ENCODE data around the gene DCDC2B. TPM values are rescaled to one million over a fixed set of nuclear protein-coding genes. Genes with fewer than 3 reads are reported as not detected.
A peak's percentile ranks its signal among the peaks of the same experiment; 100 is the strongest.

DCDC2B gene
- total RNA-seq, 2 experiments from 2014 or later, result 0.17 to 0.22 TPM

GRCh38 chr1:32182060-32182459 is 26.8 kb upstream of the DCDC2B start:
- peaks cover 44% of the 10 kb centered on the region for H3K36me3 Mint-ChIP-seq
- H3K9me3 Mint-ChIP-seq, result no peaks in the 10 kb centered on the region
- POLR2A ChIA-PET, result interaction anchor here (0.6 to 4.1 kb wide), 5 partner anchors 11 to 63 kb away, joined by 3 to 37 read pairs (median 5); partner anchors contain the start of gene CCDC28B
- H3K4me1 Mint-ChIP-seq, result peaks cover 41% of the 10 kb centered on the region
- DNase-seq, result no peak
- H3K27ac Mint-ChIP-seq, result no peak overlapping the region
- ATAC-seq (ENCODE audit: low read depth), result no peak
- no peaks in the 10 kb centered on the region for H3K27me3 Mint-ChIP-seq
- peak overlapping the region; percentile 92 for H3K4me3 Mint-ChIP-seq

GRCh38 chr1:32184650-32185049 is 24.2 kb upstream of the DCDC2B start:
- ATAC-seq (ENCODE audit: low read depth), result no peak
- Mint-ChIP-seq H3K9me3 (no peaks in the 10 kb centered on the region), H3K27me3 (no peaks in the 10 kb centered on the region), H3K4me1 (peaks cover 47% of the 10 kb centered on the region), H3K36me3 (peaks cover 53% of the 10 kb centered on the region), H3K27ac (peak overlapping the region; percentile 61), H3K4me3 (peak overlapping the region; percentile 30)
- no peak for DNase-seq
- POLR2A ChIA-PET, result interaction anchor here (0.6 to 1.7 kb wide), 3 partner anchors 12 to 920 kb away, joined by 3 to 4 read pairs (median 3); partner anchors contain the start of gene CCDC28B

GRCh38 chr1:32186077-32186476 is 22.8 kb upstream of the DCDC2B start:
- ATAC-seq (ENCODE audit: low read depth) (peak; percentile 48), DNase-seq (no peak)
- H3K36me3 Mint-ChIP-seq, result peaks cover 51% of the 10 kb centered on the region
- peak overlapping the region; percentile 24 for H3K4me3 Mint-ChIP-seq
- peaks cover 43% of the 10 kb centered on the region for H3K4me1 Mint-ChIP-seq
- peak overlapping the region; percentile 92 for H3K27ac Mint-ChIP-seq
- POLR2A ChIA-PET, result interaction anchor here (1.0 kb wide), 1 partner anchor 14 kb away, joined by 3 read pairs; the partner anchor contains the start of gene CCDC28B
- no peaks in the 10 kb centered on the region for H3K9me3 Mint-ChIP-seq
- no peaks in the 10 kb centered on the region for H3K27me3 Mint-ChIP-seq

- Mint-ChIP-seq H3K4me1 (peaks cover 41% of the 10 kb centered on the region), H3K4me3 (peak overlapping the region; percentile 24)
Measured at GRCh38 chr1:32186491-32186890, 22.4 kb upstream of the DCDC2B start.

GRCh38 chr1:32187850-32188249 is 21.0 kb upstream of the DCDC2B start:
- POLR2A ChIA-PET, result interaction anchor here (1.6 kb wide), 1 partner anchor 116 kb away, joined by 4 read pairs; no protein-coding TSS in a partner anchor
- no peak for ATAC-seq (ENCODE audit: low read depth)
- no peaks in the 10 kb centered on the region for H3K9me3 Mint-ChIP-seq
- H3K4me1 Mint-ChIP-seq, result peaks cover 39% of the 10 kb centered on the region
- no peak for DNase-seq
- no peak overlapping the region for H3K27ac Mint-ChIP-seq
- no peaks in the 10 kb centered on the region for H3K27me3 Mint-ChIP-seq
- H3K36me3 Mint-ChIP-seq, result peaks cover 48% of the 10 kb centered on the region
- H3K4me3 Mint-ChIP-seq, result no peak overlapping the region

More at GRCh38 chr1:32186491-32186890, 22.4 kb upstream of the DCDC2B start:
- no peaks in the 10 kb centered on the region for H3K27me3 Mint-ChIP-seq
- H3K36me3 Mint-ChIP-seq, result peaks cover 47% of the 10 kb centered on the region
- ATAC-seq (ENCODE audit: low read depth) (no peak), DNase-seq (no peak)
- POLR2A ChIA-PET, result interaction anchor here (1.0 kb wide), 1 partner anchor 14 kb away, joined by 3 read pairs; the partner anchor contains the start of gene CCDC28B
- H3K27ac Mint-ChIP-seq, result peak overlapping the region; percentile 92
- no peaks in the 10 kb centered on the region for H3K9me3 Mint-ChIP-seq

- Mint-ChIP-seq H3K36me3 (peaks cover 55% of the 10 kb centered on the region), H3K27ac (no peak overlapping the region)
- ATAC-seq (ENCODE audit: low read depth), result no peak
Measured at GRCh38 chr1:32192220-32192948, 16.5 kb upstream of the DCDC2B start.

GRCh38 chr1:32194984-32195383 is 13.9 kb upstream of the DCDC2B start:
- Mint-ChIP-seq H3K27ac (peak overlapping the region; percentile 16), H3K36me3 (peaks cover 52% of the 10 kb centered on the region), H3K27me3 (peaks cover 2% of the 10 kb centered on the region), H3K9me3 (no peaks in the 10 kb centered on the region), H3K4me1 (peaks cover 65% of the 10 kb centered on the region), H3K4me3 (no peak overlapping the region)
- DNase-seq (no peak), ATAC-seq (ENCODE audit: low read depth) (no peak)
- POLR2A ChIA-PET, result interaction anchor here (1.7 to 2.6 kb wide), 3 partner anchors 11 to 141 kb away, joined by 7 to 11 read pairs (median 9); partner anchors contain the start of genes IQCC, MARCKSL1 and TXLNA

More at GRCh38 chr1:32192220-32192948, 16.5 kb upstream of the DCDC2B start:
- Mint-ChIP-seq H3K4me3 (no peak overlapping the region), H3K9me3 (no peaks in the 10 kb centered on the region), H3K4me1 (peaks cover 52% of the 10 kb centered on the region), H3K27me3 (peaks cover 2% of the 10 kb centered on the region)
- POLR2A ChIA-PET, result interaction anchor here (0.8 to 2.3 kb wide), 3 partner anchors 9 to 43 kb away, joined by 3 to 10 read pairs (median 6); partner anchors contain the start of gene CCDC28B
- no peak for DNase-seq

GRCh38 chr1:32195531-32195930 is 13.4 kb upstream of the DCDC2B start:
- Mint-ChIP-seq H3K4me3 (peak overlapping the region; percentile 8), H3K27me3 (peaks cover 2% of the 10 kb centered on the region), H3K9me3 (no peaks in the 10 kb centered on the region), H3K4me1 (peaks cover 70% of the 10 kb centered on the region), H3K36me3 (peaks cover 49% of the 10 kb centered on the region), H3K27ac (no peak overlapping the region)
- no peak for DNase-seq
- ATAC-seq (ENCODE audit: low read depth), result no peak
- POLR2A ChIA-PET, result interaction anchor here (1.7 to 2.6 kb wide), 4 partner anchors 10 to 140 kb away, joined by 7 to 11 read pairs (median 10); partner anchors contain the start of genes IQCC, MARCKSL1 and TXLNA

- POLR2A ChIA-PET, result interaction anchor here (0.9 to 2.6 kb wide), 7 partner anchors 10 to 140 kb away, joined by 3 to 11 read pairs (median 5); partner anchors contain the start of genes IQCC, MARCKSL1 and TXLNA
- peaks cover 47% of the 10 kb centered on the region for H3K36me3 Mint-ChIP-seq
- DNase-seq (no peak), ATAC-seq (ENCODE audit: low read depth) (peak; percentile 14)
- H3K4me3 Mint-ChIP-seq, result peak overlapping the region; percentile 70
- H3K27ac Mint-ChIP-seq, result peak overlapping the region; percentile 77
- H3K4me1 Mint-ChIP-seq, result peaks cover 70% of the 10 kb centered on the region
- no peaks in the 10 kb centered on the region for H3K9me3 Mint-ChIP-seq
- H3K27me3 Mint-ChIP-seq, result peaks cover 2% of the 10 kb centered on the region
Measured at GRCh38 chr1:32195972-32196823, 12.7 kb upstream of the DCDC2B start.

GRCh38 chr1:32197074-32197473 is 11.8 kb upstream of the DCDC2B start:
- peaks cover 67% of the 10 kb centered on the region for H3K4me1 Mint-ChIP-seq
- ATAC-seq (ENCODE audit: low read depth), result no peak
- POLR2A ChIA-PET, result interaction anchor here (0.8 to 2.2 kb wide), 6 partner anchors 9 to 125 kb away, joined by 3 to 11 read pairs (median 4); partner anchors contain the start of genes HDAC1, IQCC and TXLNA
- H3K4me3 Mint-ChIP-seq, result no peak overlapping the region
- no peak overlapping the region for H3K27ac Mint-ChIP-seq
- no peak for DNase-seq
- H3K27me3 Mint-ChIP-seq, result peaks cover 2% of the 10 kb centered on the region
- no peaks in the 10 kb centered on the region for H3K9me3 Mint-ChIP-seq
- H3K36me3 Mint-ChIP-seq, result peaks cover 45% of the 10 kb centered on the region

- Mint-ChIP-seq H3K4me1 (peaks cover 69% of the 10 kb centered on the region), H3K4me3 (no peak overlapping the region), H3K27me3 (peaks cover 2% of the 10 kb centered on the region), H3K9me3 (no peaks in the 10 kb centered on the region), H3K36me3 (peaks cover 45% of the 10 kb centered on the region), H3K27ac (no peak overlapping the region)
- ATAC-seq (ENCODE audit: low read depth) (no peak), DNase-seq (no peak)
- POLR2A ChIA-PET, result interaction anchor here (0.8 to 2.2 kb wide), 4 partner anchors 8 to 197 kb away, joined by 3 to 11 read pairs (median 4); partner anchors contain the start of genes BSDC1, HDAC1, IQCC and TXLNA
Measured at GRCh38 chr1:32197837-32198236, 11.1 kb upstream of the DCDC2B start.

- peaks cover 43% of the 10 kb centered on the region for H3K36me3 Mint-ChIP-seq
- no peak for DNase-seq
- POLR2A ChIA-PET, result interaction anchor here (0.8 kb wide), 2 partner anchors 10 to 196 kb away, joined by 3 read pairs; partner anchors contain the start of genes BSDC1 and DCDC2B
- H3K9me3 Mint-ChIP-seq, result no peaks in the 10 kb centered on the region
- ATAC-seq (ENCODE audit: low read depth), result no peak
- H3K27ac Mint-ChIP-seq, result no peak overlapping the region
- H3K4me1 Mint-ChIP-seq, result peaks cover 67% of the 10 kb centered on the region
- H3K4me3 Mint-ChIP-seq, result no peak overlapping the region
- peaks cover 2% of the 10 kb centered on the region for H3K27me3 Mint-ChIP-seq
Measured at GRCh38 chr1:32198237-32199042, 10.4 kb upstream of the DCDC2B start.

All from activated naive CD8-positive, alpha-beta T cell treated with anti-CD3 and anti-CD28 coated beads, Interleukin-2, amount 10 ng/mL, durations not matched to agents 7 days and 5 days (primary cell).